Measurements from ENCODE around the gene NUDT16L1. TPM values are rescaled to one million over a fixed set of nuclear protein-coding genes. Genes with fewer than 3 reads are reported as not detected.

Gene NUDT16L1
- total and polyA plus RNA-seq, 9 of the 15 experiments (the other 6 are each of a cell fraction or from before 2014, with no cell fraction given), result 1.4 to 37.6 (median 13.7) TPM

DNA sequence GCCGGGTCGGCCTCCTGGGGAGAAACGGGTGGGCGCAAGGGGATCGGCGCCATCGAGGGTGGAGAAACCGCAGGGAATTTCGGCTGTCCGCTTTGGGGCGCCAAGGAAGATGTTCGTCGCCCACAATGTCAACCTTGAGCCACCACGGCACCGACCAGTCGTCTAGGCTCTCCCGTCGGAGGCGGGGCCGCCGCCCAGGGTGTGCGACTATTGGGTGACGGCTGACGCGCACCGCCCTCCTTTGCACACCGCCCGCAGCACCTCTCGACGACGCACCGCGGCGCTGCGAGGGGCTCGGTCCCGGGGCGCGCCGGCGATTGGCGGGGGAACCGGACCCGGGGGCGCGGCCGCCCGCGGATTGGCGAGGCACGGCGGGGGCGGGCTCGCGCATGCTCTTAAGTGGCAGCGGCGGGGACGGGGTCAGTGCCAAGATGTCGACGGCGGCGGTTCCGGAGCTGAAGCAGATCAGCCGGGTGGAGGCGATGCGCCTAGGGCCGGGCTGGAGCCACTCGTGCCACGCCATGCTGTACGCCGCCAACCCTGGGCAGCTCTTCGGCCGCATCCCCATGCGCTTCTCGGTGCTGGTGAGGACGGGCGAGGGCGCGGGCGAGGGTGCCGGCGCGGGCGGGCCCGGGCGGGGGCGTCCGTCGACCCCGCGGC lies at the start of gene NUDT16L1 (continued):
- TF ChIP-seq, protein P1, sequence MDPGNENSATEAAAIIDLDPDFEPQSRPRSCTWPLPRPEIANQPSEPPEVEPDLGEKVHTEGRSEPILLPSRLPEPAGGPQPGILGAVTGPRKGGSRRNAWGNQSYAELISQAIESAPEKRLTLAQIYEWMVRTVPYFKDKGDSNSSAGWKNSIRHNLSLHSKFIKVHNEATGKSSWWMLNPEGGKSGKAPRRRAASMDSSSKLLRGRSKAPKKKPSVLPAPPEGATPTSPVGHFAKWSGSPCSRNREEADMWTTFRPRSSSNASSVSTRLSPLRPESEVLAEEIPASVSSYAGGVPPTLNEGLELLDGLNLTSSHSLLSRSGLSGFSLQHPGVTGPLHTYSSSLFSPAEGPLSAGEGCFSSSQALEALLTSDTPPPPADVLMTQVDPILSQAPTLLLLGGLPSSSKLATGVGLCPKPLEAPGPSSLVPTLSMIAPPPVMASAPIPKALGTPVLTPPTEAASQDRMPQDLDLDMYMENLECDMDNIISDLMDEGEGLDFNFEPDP (CRISPR knock-in tag; IDR thresholded peaks at IDR 0.05), result no peak
- TF ChIP-seq NRF1 (conservative IDR thresholded peaks at IDR 0.05 in 1 of 2, IDR thresholded peaks at IDR 0.05 in 1 of 2) (peak; percentile 93 to 94), XRCC4 (IDR thresholded peaks at IDR 0.05; ENCODE audit: extremely low read depth, insufficient read depth, insufficient read length) (no peak), FOXP1 (CRISPR knock-in tag; IDR thresholded peaks at IDR 0.05) (no peak), KAT8 (IDR thresholded peaks at IDR 0.05; ENCODE audit: low read depth) (no peak), HEY1 (CRISPR knock-in tag; IDR thresholded peaks at IDR 0.05; ENCODE audit: borderline replicate concordance) (no peak), NFYB (IDR thresholded peaks at IDR 0.05; ENCODE audit: extremely low read depth, insufficient read length) (peak; percentile 72), CHD2 (IDR thresholded peaks at IDR 0.05; ENCODE audit: low read depth, low read length) (peak; percentile 63; the same call in 1 of the 2 replicates), SP2 (IDR thresholded peaks at IDR 0.05; ENCODE audit: extremely low read depth, low read depth, low read length, poor library complexity, severe bottlenecking) (peak; percentile 71), MCM5 (IDR thresholded peaks at IDR 0.05; ENCODE audit: low read depth) (no peak), JUND (IDR thresholded peaks at IDR 0.05; ENCODE audit: borderline replicate concordance, low read depth, low read length) (0 out of 2 replicates have a peak, but pooled peaks have one; percentile 35), JUND (tag; IDR thresholded peaks at IDR 0.05; ENCODE audit: borderline replicate concordance, low read depth, low read length) (no peak; the same call in 2 of the 3 replicates), FIP1L1 (IDR thresholded peaks at IDR 0.05; ENCODE audit: low read depth, low read length, poor library complexity, severe bottlenecking) (peak; percentile 69)
- TF ChIP-seq, protein P2, sequence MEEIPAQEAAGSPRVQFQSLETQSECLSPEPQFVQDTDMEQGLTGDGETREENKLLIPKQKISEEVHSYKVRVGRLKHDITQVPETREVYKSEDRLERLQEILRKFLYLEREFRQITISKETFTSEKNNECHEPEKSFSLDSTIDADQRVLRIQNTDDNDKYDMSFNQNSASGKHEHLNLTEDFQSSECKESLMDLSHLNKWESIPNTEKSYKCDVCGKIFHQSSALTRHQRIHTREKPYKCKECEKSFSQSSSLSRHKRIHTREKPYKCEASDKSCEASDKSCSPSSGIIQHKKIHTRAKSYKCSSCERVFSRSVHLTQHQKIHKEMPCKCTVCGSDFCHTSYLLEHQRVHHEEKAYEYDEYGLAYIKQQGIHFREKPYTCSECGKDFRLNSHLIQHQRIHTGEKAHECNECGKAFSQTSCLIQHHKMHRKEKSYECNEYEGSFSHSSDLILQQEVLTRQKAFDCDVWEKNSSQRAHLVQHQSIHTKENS (CRISPR knock-in tag; IDR thresholded peaks at IDR 0.05), result no peak
- TF ChIP-seq, protein P3, sequence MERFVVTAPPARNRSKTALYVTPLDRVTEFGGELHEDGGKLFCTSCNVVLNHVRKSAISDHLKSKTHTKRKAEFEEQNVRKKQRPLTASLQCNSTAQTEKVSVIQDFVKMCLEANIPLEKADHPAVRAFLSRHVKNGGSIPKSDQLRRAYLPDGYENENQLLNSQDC (CRISPR knock-in tag; IDR thresholded peaks at IDR 0.05), result no peak
- TF ChIP-seq, protein P4, sequence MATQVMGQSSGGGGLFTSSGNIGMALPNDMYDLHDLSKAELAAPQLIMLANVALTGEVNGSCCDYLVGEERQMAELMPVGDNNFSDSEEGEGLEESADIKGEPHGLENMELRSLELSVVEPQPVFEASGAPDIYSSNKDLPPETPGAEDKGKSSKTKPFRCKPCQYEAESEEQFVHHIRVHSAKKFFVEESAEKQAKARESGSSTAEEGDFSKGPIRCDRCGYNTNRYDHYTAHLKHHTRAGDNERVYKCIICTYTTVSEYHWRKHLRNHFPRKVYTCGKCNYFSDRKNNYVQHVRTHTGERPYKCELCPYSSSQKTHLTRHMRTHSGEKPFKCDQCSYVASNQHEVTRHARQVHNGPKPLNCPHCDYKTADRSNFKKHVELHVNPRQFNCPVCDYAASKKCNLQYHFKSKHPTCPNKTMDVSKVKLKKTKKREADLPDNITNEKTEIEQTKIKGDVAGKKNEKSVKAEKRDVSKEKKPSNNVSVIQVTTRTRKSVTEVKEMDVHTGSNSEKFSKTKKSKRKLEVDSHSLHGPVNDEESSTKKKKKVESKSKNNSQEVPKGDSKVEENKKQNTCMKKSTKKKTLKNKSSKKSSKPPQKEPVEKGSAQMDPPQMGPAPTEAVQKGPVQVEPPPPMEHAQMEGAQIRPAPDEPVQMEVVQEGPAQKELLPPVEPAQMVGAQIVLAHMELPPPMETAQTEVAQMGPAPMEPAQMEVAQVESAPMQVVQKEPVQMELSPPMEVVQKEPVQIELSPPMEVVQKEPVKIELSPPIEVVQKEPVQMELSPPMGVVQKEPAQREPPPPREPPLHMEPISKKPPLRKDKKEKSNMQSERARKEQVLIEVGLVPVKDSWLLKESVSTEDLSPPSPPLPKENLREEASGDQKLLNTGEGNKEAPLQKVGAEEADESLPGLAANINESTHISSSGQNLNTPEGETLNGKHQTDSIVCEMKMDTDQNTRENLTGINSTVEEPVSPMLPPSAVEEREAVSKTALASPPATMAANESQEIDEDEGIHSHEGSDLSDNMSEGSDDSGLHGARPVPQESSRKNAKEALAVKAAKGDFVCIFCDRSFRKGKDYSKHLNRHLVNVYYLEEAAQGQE (IDR thresholded peaks at IDR 0.05; ENCODE audit: borderline replicate concordance), result peak; percentile 7; the same call in 1 of the 2 replicates
- TF ChIP-seq, protein P4 (CRISPR knock-in tag; IDR thresholded peaks at IDR 0.05; ENCODE audit: low read depth), result no peak
